DND-41 (cell line): Measurements from ENCODE around the gene APOBEC4.

Experiments used
- CTCF ChIP-seq: IDR thresholded peaks from 2 replicates; pipeline ENCODE4 v1.5.1; 2012; ENCODE audit warnings: borderline replicate concordance, low read length, moderate library complexity, mild to moderate bottlenecking; ENCODE audit not compliant: poor library complexity, severe bottlenecking; ENCODE audit errors: extremely low read depth
- EZH2 ChIP-seq: IDR thresholded peaks from 3 replicates; pipeline ENCODE4 v1.6.1; 2012; ENCODE audit warnings: borderline replicate concordance, low read depth, mild to moderate bottlenecking, moderate library complexity, low read length, inconsistent platforms; ENCODE audit not compliant: severe bottlenecking

- no peak for TF ChIP-seq CTCF
- no peak for TF ChIP-seq EZH2
Measured at GRCh38 chr1:183602510-183602909, 50.6 kb downstream of the APOBEC4 start.
